Adipose tissue (tissue), 3 donors: Measurements from ENCODE around the gene MED22. TPM values are rescaled to one million over a fixed set of nuclear protein-coding genes. Genes with fewer than 3 reads are reported as not detected.

ENCODE experiments used
- H3K27ac ChIP-seq: one replicate; pipeline ENCODE4 v1.5.1; 2013; ENCODE audit warnings: low read depth, low read length
- WGBS, 3 donors: extraction: QIAGEN DNeasy Blood & Tissue Kit; methylation state at CpG; one replicate each; pipeline ENCODE4 v1.1.7; 2013; 5-methylcytosine and 5-hydroxymethylcytosine counted together
- polyA plus RNA-seq, 3 donors: library from polyadenylated mRNA; stranded (reverse); fragments of 200-250 nt; gene quantifications; one replicate each; pipeline ENCODE4 v1.2.3, GENCODE V29; 2013
- donor health status: healthy with polysubstance abuse.
- donor health status: Bipolar disorder and iron deficiency.
- donor health status: healthy.

The MED22 gene
- polyA plus RNA-seq, 3 donors = 8.6 to 15.9 (median 13.1) TPM

GRCh38 chr9:133360400-133361393 is 12.8 kb upstream of the MED22 start:
- 66 to 81% (median 77%) methylated on average over 21 of the region's 21 CpGs for WGBS, 3 donors
- no peak overlapping the region for H3K27ac ChIP-seq

- 50 to 62% (median 55%) methylated on average over 20 of the region's 20 CpGs for WGBS, 3 donors
- H3K27ac ChIP-seq = no peak overlapping the region
These were observed 11.7 kb upstream of the MED22 start for GRCh38 chr9:133359399-133360175.

- no peak overlapping the region for H3K27ac ChIP-seq
- 80 to 83% (median 81%) methylated on average over 14 of the region's 14 CpGs for WGBS, 3 donors
These were observed 9.7 kb upstream of the MED22 start for GRCh38 chr9:133357656-133358055.

DNA sequence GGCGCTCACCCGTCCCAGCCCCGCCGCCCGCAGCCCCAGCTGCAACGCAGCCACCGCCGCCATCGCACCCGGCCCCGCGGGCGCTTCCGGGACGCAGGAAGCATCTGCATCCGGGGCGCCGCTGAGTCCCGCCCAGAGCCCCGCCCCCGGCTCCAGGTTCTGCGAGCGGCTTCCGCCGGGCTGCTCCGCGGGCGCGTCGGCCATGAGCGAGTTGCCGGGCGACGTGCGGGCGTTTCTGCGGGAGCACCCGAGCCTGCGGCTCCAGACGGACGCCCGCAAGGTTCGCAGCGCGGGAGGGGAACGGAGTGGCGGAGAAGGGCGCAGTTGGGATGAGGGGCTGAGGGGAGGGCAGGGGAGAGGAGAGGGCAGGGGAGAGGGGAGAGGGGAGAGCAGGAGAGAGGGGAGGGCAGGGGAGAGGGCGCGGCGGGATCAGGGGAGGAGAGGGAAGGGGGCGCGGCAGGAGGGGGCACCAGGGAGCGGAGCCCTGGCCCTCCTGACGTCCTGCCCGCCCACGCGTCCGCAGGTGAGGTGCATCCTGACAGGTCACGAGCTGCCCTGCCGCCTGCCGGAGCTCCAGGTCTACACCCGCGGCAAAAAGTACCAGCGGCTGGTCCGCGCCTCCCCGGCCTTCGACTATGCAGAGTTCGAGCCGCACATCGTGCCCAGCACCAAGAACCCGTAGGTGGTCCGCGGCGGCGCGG is 8.6 kb upstream of the MED22 start, which contains the start of the genes SURF1 and SURF2:
Gene SURF1 (minus strand): TSS at position 97 of the 701 bp plus-strand sequence. CDS start 34 bp downstream, at position 63.
Gene SURF2 (plus strand): TSS at position 160 of the 701 bp plus-strand sequence. CDS start 43 bp downstream, at position 203.
- peak within 1 kb of the TSS; percentile 10 for H3K27ac ChIP-seq
- WGBS, 3 donors = 1% methylated on average over 53 to 77 of the region's 78 CpGs

GRCh38 chr9:133355881-133356357 is 8.0 kb upstream of the MED22 start:
- 0 to 1% (median 1%) methylated on average over 31 of the region's 31 CpGs for WGBS, 3 donors
- peak overlapping the region; percentile 10 for H3K27ac ChIP-seq

GRCh38 chr9:133354766-133355165 is 6.8 kb upstream of the MED22 start:
- WGBS, 3 donors = 74 to 82% (median 82%) methylated on average over 7 of the region's 7 CpGs
- no peak overlapping the region for H3K27ac ChIP-seq

DNA sequence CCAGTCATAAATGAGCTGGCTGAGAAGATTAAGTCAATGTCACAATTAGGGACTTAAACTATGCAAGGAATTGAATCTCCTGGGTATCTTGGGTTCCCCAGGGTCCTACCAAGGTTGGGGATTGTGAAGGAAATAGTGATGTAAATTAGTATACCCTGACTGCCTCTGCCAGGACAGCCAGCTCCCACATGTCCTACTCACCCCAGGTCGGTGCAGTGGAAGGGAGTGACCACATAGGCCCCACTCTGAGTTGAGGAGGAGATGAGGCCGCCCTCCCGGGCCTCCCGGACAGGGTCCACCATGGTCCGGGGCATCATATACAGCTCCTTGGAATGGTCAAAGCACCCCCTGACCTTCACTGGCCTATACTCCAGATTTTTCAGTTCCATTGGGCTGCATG is 5.6 kb upstream of the MED22 start:
- no peak overlapping the region for H3K27ac ChIP-seq
- 78 to 87% (median 81%) methylated on average over 5 of the region's 5 CpGs for WGBS, 3 donors

DNA sequence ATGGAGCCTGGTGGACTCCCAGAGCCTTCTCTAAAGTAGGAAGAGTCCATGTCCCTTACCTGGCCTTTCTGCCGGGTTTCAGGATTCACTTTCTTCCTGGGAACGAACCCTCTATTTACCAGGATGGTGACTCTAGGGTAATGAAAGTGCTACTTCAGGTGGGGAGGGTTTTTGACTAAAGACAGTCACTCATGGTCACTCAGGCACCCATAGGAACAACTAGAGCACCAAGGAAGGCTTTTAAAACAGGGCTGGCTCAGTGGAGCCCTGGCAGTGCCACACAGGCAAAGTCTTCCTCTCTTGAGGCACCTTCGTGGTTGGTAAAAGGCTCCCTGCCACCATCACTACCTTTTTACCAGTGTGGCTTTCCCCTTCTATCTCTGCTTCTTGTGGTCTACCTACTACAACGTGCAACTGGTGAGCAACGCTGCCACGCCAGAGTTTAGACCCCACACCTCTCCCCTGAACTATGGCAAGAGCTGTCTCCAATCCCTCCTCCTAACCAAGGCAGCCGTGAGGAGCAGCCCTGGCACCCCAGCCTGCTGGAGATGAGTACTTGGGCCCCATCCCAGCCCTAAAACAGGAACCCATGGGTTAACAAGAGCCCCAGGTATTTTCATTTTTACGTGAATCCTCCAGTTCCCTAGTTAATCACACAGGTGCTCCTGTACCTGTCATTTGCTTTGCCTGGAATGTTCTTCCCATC is 4.9 kb upstream of the MED22 start:
- WGBS, 3 donors = 77 to 79% (median 78%) methylated on average over 8 of the region's 8 CpGs
- no peak overlapping the region for H3K27ac ChIP-seq

- 75 to 80% (median 76%) methylated on average over 14 of the region's 14 CpGs for WGBS, 3 donors
- no peak overlapping the region for H3K27ac ChIP-seq
These were observed 4.1 kb upstream of the MED22 start for GRCh38 chr9:133351908-133352634.

GRCh38 chr9:133351526-133351907 is 3.6 kb upstream of the MED22 start:
- H3K27ac ChIP-seq = no peak overlapping the region
- 78 to 90% (median 85%) methylated on average over 3 of the region's 3 CpGs for WGBS, 3 donors

DNA sequence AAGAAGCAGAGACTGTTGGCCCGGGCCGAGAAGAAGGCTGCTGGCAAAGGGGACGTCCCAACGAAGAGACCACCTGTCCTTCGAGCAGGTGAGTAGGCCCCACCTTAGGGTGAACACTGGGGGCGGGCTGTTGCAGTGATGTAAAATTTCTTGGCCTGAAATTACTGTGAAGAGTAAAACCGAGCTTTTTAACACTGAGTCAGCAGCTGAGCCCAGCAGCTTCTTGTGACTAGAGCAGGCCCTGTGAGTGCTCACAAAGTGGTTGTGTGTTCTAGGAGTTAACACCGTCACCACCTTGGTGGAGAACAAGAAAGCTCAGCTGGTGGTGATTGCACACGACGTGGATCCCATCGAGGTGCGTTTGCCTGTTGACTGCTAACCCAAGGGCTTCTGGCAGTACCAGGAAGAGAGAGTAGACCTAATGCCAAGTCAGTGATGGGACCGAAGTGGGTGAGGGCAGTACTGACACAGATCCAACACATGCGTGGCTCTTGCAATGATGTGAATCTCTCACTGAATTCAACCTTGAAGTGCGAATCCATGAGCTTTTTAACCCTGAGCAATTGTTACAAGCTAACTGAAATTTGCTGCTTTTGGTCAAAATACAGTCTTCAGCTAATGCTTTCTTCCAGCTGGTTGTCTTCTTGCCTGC is 2.2 kb upstream of the MED22 start:
- no peak overlapping the region for H3K27ac ChIP-seq
- 79 to 87% (median 84%) methylated on average over 15 of the region's 15 CpGs for WGBS, 3 donors

GRCh38 chr9:133348718-133349573 is 1.0 kb upstream of the MED22 start:
- no peak overlapping the region for H3K27ac ChIP-seq
- 10 to 20% (median 20%) methylated on average over 25 of the region's 25 CpGs for WGBS, 3 donors

GRCh38 chr9:133347515-133347984 is 381 bp downstream of the MED22 start:
- no peak overlapping the region for H3K27ac ChIP-seq
- 0 to 1% (median 0%) methylated on average over 34 to 41 of the region's 41 CpGs for WGBS, 3 donors

GRCh38 chr9:133346021-133346785 is 1.7 kb downstream of the MED22 start:
- H3K27ac ChIP-seq = no peak overlapping the region
- WGBS, 3 donors = 69 to 76% (median 70%) methylated on average over 15 of the region's 15 CpGs

GRCh38 chr9:133345596-133345995 is 2.3 kb downstream of the MED22 start:
- H3K27ac ChIP-seq = no peak overlapping the region
- WGBS, 3 donors = 91 to 95% (median 93%) methylated on average over 6 of the region's 6 CpGs
